Measurements from ENCODE around the gene SIRPB2.

The SIRPB2 gene

DNA sequence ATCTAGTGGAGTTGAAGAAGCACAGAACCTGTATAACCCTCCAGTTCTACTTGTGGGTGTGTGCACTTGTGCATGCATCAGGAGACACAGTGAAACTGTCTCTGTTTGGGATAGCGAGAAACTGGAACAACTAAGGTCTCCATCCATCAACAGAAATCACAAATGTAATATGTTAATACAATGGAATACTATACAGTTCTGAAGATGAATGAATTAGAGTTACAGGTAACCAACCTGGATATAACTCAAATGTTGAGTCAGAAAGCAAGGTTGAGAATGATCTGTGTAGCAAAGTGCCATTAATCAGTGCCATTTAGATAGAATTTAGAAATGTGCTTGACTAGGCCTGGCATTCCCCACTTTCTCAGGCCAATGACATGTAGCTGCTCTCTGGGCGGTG lies 20.0 kb downstream of the SIRPB2 start:
- no peak for DNase-seq (ENCODE audit: low read depth)

DNA sequence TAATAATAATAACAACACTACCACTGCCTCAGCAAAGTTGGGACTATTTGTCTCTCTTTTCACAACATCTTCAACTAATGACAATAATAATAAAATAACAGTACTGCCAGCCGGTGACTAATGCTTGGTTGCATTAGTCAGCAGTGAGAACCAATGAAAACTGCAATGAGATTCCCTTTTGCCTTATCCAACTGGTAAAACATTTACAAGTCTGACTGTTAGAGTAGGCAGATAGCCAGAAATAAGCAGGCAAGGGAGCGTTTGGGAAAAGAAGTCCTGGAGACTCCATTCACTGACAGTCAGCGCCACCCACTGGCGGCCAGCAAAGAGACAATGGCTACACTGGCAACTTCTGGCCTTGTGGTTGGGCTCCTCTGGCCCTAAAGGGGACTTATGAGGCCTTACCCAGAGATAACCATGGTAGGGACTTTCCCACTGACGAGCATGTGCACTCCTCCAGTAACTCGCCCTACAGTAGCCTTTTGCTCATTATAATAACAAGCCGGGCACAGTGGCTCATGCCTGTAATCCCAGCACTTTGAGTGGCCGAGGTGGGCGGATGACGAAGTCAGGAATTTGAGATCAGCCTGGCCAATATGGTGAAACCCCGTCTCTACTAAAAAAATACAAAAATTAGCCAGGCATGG lies 21.2 kb downstream of the SIRPB2 start:
- DNase-seq (ENCODE audit: low read depth) = peak; percentile 98

DNA sequence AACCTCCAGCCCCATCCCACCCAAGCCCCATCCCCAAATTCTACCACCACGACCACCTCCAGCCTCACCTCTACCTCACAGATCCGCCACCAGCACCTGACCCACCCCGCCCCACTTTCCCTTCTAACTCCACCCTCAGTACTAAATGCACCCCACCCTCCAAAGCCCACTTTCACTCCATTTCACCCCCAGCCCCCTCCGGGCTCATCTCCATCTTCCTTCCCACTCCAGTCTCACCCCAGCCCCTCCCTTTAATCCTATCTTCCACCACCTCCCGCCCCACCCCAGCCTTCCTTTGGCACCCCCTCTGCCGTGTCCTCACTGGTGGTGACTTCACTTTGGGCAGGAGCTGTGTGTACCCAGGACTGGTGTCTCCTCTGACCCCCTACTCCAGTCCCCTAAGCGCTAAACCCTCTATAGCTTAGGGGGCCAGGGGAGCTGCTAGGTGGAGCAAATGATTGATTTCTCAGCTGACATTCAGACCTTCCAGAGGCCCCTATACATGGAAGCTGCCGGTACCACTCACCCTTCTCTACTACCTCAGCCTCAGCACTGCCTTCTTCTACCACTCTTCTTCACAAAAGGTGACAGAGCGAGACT lies 21.8 kb downstream of the SIRPB2 start:
- no peak for DNase-seq (ENCODE audit: low read depth)

DNA sequence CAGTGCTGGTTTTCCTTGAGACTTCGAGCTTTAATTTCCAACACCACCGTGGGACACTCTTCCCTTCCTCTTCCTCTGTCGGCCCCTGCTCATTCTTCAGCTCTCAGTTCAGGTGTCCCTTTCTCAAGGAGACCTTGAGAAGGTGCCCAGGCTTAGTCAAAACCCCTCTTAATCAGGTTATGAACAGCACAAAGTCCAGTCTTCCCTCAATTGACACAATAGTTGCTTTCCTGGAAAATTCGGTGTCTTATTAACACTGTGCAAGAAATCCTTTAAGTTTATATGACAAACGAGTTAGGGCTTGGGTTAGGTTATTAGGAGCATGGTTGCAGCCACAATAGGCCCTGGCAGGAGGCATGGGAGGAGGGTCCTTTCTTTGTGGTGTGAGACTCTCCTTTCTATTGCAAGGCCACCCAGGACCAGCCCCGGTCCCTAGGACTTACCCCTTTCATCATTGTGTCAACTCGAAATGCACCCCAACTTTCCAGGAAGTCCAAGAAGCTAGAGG lies 23.0 kb downstream of the SIRPB2 start:
- DNase-seq (ENCODE audit: low read depth) = no peak

DNA sequence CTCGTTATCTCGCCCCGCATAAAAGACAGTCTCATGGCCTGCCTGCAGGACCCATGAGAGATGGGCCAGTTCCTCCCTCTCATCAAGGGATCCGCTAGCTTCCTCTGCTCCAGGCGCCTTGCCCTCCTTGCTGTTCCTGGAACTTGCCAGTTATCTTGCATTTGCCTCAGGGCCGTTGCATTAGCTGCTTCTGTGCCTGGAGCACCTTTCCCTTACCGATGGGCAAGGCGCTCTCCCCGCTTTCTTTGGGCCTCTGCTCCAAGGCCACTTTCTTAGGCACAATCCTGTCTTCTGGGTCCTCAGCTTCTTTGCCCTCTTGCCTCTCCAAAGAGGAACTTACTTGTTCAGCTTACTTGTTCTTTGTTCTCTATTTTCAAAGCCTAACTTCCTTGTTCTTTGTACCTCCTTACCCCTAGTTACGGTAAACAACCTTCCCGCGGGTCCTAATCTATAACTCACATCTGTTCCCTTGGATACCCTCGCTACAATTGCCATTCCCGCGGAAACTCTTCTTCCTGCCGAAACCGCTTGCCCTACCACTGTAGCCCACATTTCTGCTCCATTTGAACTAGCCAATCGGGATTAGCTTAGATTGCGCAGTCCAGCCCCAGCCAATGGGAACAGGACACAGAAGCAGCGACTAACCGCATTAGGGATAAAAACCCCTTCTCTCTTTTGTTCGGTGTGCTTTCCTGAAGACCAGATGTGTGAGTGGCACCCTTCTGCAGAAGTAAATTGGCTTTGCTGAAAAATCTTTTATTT lies 23.7 kb downstream of the SIRPB2 start:
- DNase-seq (ENCODE audit: low read depth) = no peak

DNA sequence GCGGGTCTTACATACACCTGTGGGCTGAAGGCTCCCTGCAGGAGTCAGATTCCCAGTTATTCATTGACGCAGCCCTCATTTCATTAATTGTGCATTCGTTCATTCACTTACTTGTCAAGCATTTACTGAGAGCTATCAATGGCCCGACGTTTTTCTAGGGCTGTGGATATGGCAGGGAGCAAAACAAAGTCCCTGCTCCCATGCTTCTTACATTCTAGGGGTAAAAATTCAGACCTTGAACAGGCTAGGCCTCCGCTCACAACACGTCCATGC lies 24.2 kb downstream of the SIRPB2 start:
- no peak for DNase-seq (ENCODE audit: low read depth)

DNA sequence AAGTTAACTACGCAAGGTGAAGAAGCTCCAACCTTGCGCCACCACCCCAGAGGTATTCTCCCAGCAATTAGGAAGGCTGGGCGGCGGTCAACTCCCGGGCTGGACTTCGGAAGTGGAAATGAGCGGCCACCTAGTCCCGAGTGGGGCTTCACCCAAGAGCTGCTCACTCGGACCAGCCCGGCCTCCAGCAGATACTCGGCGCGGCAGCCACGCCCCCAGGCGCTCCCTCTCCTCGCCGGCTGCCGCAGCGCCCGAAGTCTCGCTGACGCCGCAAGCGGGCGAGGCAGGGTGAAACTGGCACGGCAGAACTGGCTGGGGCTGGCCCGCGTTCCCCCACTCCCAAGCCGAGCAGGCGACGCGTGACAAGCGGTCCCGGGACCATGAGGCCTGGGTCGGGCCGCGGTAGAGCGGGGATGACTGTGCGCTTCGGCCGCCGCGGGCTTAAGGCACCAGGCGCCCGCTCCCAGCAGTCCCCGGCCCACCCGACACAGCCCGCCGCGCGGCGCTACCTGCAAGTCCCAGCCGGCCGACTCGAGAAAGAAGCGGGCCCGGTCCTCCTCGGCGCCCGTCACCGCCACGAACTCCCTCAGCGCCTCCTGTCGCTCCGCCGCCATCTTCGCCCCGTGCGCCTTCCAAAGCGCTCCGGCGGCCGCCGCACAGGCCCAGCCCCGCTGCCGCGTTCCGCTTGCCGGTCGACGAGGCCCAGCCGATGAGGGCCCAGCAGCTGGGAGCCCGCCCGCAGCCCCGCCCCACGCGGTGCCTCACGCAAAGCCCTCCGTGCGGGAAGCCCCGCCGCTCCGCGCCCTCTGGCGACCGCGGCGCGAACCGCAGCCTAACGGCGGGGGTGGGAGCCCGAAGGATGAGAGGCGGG lies 24.8 kb downstream of the SIRPB2 start, which contains the start of gene NSFL1C:
TSS of gene NSFL1C (minus strand) at position 639 of the 871 bp plus-strand sequence. CDS start at position 614, 25 bp downstream.
- DNase-seq (ENCODE audit: low read depth) = peak; percentile 95

DNA sequence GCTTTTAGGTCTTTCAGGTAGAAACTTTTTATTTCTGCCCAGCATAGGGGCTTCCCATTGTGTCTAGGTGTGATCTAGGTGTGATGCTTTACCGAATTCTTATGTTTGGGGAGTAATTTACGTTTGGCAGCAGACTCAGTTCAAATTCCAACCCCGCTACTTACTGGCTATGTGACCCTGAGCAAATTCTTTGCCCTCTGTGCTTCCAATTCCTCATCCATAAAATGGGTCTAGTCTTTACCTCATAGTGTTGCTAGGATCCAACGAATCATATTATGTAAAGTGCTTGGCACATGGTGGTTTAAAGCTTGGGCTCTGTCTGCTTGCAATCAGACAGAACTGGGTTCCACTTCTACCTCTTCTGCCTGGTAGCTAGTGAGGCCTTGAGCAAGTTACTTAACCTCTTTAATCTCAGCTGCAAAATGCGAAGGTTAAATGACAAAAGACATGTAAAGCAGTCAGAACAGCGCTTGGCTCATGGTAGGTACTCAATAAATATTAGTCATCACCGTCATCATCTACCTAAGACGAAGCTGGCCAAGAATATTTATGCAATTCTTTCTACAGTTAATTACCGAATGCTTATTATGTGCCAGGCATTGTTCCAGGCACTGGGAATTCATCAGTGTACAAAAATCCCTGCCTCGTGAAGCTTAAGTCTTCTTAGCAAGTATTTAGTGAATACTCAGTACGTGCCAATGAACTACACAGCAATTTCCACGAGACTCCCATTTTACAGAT lies 25.6 kb downstream of the SIRPB2 start:
- no peak for DNase-seq (ENCODE audit: low read depth)

DNA sequence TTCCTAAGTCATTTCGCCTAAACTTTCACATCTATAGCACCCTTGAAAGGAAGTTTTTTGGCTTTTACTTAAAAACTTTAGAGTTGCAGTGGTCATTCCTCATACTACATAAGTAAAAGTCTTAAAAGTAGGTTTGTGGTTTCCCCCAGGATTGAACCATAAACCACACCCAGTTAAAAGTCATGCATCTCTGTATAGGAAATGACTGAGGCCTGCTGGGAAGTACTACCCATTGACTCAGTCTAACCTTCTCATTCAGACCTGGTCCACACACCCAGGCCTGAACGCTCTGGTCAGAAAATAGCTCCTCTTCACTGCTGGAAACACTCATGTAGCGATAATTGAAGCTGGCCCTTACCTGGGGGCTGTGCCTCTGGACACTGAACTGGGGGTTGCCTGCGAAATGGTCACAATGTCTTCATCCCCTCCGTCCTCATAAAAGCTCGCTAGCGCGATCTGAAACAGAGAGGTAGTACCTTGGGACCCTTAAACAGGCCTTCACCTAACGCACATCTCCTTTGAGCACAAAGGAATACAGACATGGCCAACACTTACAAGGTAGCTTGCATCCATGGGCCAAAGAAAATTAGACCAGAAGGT lies 27.1 kb downstream of the SIRPB2 start:
- peak; percentile 48 for DNase-seq (ENCODE audit: low read depth)

DNA sequence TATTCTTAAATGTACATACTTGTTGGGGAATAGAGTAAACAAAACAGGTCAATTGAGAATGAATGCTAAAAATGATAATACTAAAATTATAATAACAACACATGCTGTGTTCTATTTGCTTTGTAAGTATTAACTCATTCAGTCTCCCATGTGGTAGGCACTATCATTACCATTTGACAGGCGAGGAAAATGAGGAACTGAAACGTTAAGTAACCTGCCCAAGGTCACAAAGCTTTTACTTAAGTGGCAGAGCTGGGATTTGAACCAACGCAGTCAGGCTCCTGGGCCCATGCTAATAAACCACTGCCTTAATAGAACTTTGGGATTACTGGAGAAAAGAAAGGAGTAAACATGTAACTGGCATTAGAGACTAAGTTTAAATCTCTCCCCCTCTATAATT lies 28.4 kb downstream of the SIRPB2 start:
- no peak for DNase-seq (ENCODE audit: low read depth)

DNA sequence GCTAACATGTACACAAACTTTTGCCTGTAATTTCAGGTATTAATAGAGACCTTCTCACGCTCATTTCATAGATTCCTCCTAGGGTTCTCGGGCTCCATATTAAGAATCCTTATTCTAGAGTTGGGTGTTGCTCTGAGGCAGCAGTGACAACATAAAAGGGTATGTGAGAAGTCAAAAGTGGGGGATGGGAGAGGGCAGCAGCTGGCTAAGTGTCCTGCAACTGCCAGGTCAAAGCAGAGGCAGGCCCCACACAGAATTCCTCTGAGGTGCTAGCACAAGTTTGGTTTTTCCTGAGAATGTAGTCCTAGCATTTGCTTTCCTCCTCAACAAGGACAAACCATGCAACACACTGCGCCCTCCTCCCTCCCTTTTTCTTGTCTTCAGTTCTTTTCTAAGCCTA lies 29.2 kb downstream of the SIRPB2 start:
- DNase-seq (ENCODE audit: low read depth) = no peak

DNA sequence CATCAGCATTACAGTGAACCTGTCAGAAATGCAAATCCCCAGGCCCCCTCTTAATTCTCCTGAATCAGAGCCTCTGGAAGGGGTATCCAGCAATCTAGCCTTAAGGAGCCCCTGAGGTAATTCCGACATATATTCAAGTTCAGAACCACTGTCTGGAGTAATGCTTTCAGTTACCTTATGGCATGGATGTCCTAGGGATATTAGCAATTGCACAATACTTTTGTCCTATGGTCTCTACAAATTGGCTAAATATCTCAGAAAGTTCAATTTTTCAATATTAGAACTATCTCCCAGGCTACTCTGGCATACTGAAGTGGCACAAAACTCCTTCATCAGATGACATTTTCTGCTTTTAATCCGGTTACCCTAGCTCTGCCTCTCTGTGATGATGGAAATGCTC lies 30.9 kb downstream of the SIRPB2 start:
- DNase-seq (ENCODE audit: low read depth) = no peak

DNA sequence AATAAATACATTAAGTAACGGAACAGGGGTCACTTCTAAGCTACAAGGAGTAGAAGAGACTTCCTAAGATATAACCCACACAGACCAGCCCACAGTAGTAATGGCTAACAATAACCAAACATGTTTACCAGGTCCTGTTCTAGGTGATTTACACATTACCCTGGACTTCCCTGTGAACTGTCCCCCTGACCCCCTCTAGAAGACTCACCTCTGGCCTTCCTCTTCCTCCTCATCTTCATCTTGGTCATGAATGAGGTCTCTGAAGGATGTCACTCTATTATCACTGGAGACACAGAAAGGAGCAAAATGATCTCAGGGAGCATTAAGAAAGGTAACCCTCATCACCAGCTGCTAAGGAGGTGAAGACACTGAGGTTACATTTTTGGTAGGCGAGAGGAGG lies 33.2 kb downstream of the SIRPB2 start:
- no peak for DNase-seq (ENCODE audit: low read depth)

DNA sequence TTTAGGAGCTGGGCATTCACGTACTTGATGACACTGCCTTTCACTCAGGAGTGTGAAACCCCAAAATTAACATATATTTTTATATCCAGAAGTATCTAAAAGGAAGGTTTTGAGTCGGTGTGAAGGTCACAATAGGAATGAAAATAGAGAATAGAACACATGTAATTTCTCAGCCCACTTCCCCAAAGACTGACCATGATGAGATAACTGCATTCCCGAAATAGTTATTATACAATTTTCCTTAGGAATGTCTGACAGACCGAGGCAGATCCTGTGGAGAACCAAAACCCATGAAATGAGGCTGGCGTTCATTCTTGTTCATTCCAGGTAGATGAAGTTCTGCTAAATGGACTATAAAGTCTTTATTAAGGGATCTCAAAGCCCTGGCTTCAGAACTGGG lies 34.9 kb downstream of the SIRPB2 start:
- peak; percentile 50 for DNase-seq (ENCODE audit: low read depth)

DNA sequence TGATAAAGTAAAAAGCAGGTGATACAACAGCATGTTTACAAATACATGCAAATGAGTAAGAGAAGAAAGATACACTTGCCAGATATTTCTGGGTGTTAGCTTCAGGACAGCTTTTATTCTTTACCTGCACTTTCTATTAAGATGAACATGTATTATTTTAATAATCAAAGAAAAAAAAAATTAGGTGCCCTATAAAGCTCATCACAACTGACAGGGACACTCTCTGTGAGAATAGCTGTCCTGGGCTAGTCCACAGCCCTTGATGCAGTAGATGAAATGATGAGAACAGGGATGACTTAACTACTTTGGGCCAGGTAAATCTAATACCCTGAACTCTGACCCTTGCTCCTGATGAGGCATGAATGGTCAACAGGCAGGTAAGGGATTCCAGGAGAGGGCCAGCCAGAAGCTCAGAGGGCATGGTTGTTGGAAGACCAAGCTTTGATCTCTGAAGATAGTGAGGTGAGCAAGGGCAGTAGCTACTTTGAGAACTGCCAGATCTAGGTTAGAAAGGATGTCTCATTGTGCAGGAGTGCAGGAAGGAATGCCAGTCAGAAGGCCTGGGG lies 40.2 kb downstream of the SIRPB2 start:
- DNase-seq (ENCODE audit: low read depth) = no peak

DNA sequence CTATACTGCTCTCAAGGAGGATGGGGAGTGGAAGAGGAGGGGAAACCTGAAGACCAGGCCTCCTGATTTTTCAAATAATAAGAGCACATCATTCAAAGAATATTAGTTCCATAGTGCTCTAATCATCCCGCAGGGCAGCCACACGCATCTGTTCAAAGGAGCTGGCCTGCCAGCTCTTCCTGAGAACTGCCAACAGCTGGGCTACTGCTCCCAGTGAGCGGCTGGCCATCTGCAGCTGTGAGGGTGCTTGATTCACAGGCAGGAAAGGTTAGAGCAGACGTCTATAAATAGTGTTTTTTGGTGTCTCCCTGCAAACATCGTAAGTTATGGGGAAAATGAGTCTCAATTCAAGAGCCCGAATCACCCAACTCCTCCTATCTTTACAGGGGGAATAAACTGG lies 41.9 kb downstream of the SIRPB2 start:
- no peak for DNase-seq (ENCODE audit: low read depth)

DNA sequence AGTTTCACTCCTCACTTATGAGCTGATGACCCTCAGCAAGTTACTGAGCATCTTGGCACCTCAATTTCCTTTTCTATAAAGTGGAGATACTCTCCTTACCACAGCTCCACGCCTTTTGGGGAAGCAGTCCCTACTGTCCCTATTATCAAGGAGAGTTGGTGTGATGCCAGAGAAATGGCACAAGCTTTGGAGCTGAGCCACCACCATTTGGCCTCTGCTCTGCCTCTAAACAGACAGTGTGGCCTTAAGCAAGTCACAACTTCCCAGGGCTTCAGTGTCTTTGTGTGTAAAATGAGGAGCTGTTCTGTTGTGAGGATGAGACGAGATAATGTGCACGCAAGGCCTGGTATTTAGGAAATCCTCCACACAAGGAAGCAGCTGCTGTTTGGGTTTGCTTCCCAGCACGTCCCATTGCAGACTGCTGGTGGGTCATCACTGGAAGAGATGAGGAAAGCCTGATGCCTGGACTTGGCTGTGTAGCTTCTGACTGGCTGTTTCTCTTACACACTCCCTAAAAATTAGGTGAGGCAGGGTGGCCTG lies 43.1 kb downstream of the SIRPB2 start:
- DNase-seq (ENCODE audit: low read depth) = no peak

DNA sequence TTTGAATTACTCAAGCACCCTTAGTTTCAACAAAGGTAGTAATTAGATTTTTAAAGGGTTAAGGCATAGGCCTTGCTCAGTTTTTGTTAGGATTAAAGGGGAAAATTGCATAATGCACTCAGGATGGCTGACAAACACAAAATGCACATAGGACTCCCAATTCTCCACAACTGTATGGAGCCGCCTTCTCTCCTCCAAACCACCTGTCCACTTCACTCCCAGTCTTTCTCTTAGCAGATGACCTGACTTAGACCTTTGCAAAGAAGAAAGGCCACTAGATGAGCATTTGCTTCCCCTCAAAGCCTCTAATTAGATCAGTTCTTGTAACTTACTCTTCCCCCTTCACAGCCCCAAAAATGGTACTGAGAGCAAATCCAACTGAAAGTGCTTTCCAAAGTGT lies 44.7 kb downstream of the SIRPB2 start:
- DNase-seq (ENCODE audit: low read depth) = no peak

DNA sequence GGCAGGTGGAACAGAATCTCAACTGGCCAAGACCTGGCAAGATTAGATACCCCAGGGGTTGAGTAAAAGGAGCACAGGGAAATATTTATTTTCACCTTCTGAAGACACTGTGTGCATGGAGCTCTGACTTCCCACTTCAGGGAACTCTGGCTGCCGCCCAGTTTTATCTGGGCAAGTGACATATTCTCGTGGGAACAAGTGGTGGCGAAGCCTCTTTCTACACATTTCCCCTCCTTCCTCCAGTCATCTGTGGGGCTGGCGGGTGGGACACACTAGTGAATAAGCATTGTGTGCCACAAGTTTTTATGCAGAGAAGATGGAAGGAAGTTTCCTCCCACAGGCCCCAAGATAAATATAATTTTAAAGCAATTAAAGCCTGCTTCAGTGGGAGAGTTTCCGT lies 48.1 kb downstream of the SIRPB2 start:
- DNase-seq (ENCODE audit: low read depth) = no peak

DNA sequence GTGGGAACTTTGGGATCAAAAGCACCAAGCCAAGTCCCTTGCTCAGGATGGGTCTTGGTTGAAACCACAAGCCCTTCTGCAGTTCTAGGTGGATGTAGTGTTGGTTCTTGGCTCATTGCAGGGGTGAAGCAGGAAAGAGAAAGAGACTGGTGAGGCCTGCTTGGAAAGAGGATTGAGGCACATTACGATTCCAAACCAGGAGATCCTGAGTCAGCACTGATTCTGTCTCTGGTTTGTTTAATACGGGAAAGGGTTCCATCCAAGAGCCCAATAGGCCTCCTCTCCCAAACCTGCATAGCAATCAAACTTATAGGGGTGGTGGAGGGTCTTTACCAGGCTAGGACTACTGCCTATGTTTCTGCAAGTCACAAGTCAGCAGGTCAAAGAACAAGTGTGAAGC lies 48.9 kb downstream of the SIRPB2 start:
- DNase-seq (ENCODE audit: low read depth) = no peak

DNA sequence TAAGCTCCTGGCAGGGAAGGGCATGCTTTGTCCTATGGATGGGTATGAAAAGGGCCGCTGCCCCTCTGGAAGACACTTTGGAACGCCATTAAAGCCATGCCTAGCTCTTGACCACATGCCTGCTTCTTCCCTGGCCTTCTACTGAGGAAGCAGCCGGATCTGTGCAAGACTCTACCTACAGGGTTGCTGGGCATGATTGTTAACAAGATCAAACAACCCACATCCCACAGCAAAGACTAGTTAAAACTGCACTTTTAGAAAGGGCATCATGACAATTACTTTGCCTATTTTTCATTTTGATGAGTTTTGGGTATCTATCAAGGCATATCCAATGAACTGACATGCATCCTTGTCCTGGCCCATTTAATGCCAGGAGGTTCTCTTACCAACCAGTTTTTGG lies 50.1 kb downstream of the SIRPB2 start:
- no peak for DNase-seq (ENCODE audit: low read depth)

Measured in iris pigment epithelial cell (primary cell).